SK-N-SH treated with all-trans-retinoic acid at 6 μM for 48 hours (cell line): ENCODE results near the gene KCTD5.

Source experiments
- ATAC-seq: fragments of 200-7000 bp; cut with Tn5 transposase; 3 replicates; pipeline ENCODE4 v1.9.1; 2020; ENCODE audit warnings: mild to moderate bottlenecking, moderate library complexity
- ARNTL ChIP-seq: fragments of 450-650 bp; formaldehyde crosslinking; IDR thresholded peaks from 2 replicates; pipeline ENCODE4 v1.5.0; 2020; ENCODE audit warnings: low read depth, mild to moderate bottlenecking, moderate library complexity, borderline replicate concordance
- BACH2 ChIP-seq: fragments of 250-450 bp; sonication (Bioruptor Pico); IDR thresholded peaks from 2 replicates; pipeline ENCODE4 v1.9.0; 2021; ENCODE audit warnings: mild to moderate bottlenecking, borderline replicate concordance
- CSDC2 ChIP-seq: fragments of 250-450 bp; sonication (Bioruptor Pico); IDR thresholded peaks from 2 replicates; pipeline ENCODE4 v1.5.0; 2020; ENCODE audit warnings: mild to moderate bottlenecking, moderate library complexity
- ESRRG ChIP-seq: fragments of 250-450 bp; sonication (Bioruptor Pico); IDR thresholded peaks from 2 replicates; pipeline ENCODE4 v1.6.1; 2021; ENCODE audit warnings: mild to moderate bottlenecking
- GLIS3 ChIP-seq: fragments of 250-450 bp; sonication (Bioruptor Pico); IDR thresholded peaks from 2 replicates; pipeline ENCODE4 v1.5.0; 2020; ENCODE audit warnings: mild to moderate bottlenecking, moderate library complexity
- ISL1 ChIP-seq: fragments of 250-450 bp; sonication (Bioruptor Pico); IDR thresholded peaks from 2 replicates; pipeline ENCODE4 v2.1.2; 2022; ENCODE audit warnings: mild to moderate bottlenecking, moderate library complexity
- PPARA ChIP-seq: fragments of 250-450 bp; sonication (Bioruptor Pico); IDR thresholded peaks from 2 replicates; pipeline ENCODE4 v1.5.0; 2020; ENCODE audit warnings: mild to moderate bottlenecking, borderline replicate concordance
- RARB ChIP-seq: fragments of 250-450 bp; sonication (Bioruptor Pico); IDR thresholded peaks from 2 replicates; pipeline ENCODE4 v1.8.0; 2021; ENCODE audit warnings: mild to moderate bottlenecking, moderate library complexity
- TCF4 ChIP-seq: fragments of 250-450 bp; sonication (Bioruptor Pico); IDR thresholded peaks from 2 replicates; pipeline ENCODE4 v1.8.0; 2021; ENCODE audit warnings: mild to moderate bottlenecking, moderate library complexity, borderline replicate concordance
- TOX ChIP-seq: fragments of 250-450 bp; sonication (Bioruptor Pico); IDR thresholded peaks from 2 replicates; pipeline ENCODE4 v1.8.0; 2021; ENCODE audit warnings: mild to moderate bottlenecking, moderate library complexity, borderline replicate concordance
- ZC3H10 ChIP-seq: fragments of 250-450 bp; sonication (Bioruptor Pico); IDR thresholded peaks from 2 replicates; pipeline ENCODE4 v1.5.1; 2021; ENCODE audit warnings: mild to moderate bottlenecking, moderate library complexity
- ZFP3 ChIP-seq: fragments of 250-450 bp; sonication (Bioruptor Pico); IDR thresholded peaks from 2 replicates; pipeline ENCODE4 v1.5.0; 2020; ENCODE audit warnings: mild to moderate bottlenecking, moderate library complexity
- ZFP30 ChIP-seq: fragments of 450-650 bp; formaldehyde crosslinking; IDR thresholded peaks from 2 replicates; pipeline ENCODE4 v1.5.0; 2022; ENCODE audit warnings: mild to moderate bottlenecking, moderate library complexity
- ZNF565 ChIP-seq: fragments of 450-650 bp; formaldehyde crosslinking; conservative IDR thresholded peaks from 2 replicates; pipeline ENCODE4 v1.5.0; 2020; ENCODE audit warnings: low read depth, mild to moderate bottlenecking, moderate library complexity
- ZNF70 ChIP-seq: fragments of 450-650 bp; formaldehyde crosslinking; IDR thresholded peaks from 2 replicates; pipeline ENCODE4 v1.5.0; 2020; ENCODE audit warnings: mild to moderate bottlenecking, moderate library complexity
- ZNF8 ChIP-seq: fragments of 450-650 bp; formaldehyde crosslinking; IDR thresholded peaks from 2 replicates; pipeline ENCODE4 v1.5.0; 2020; ENCODE audit warnings: mild to moderate bottlenecking, moderate library complexity
- TF ChIP-seq, protein P1 (sequence below): fragments of 250-450 bp; sonication (Bioruptor Pico); IDR thresholded peaks from 2 replicates; pipeline ENCODE4 v1.5.1; 2020; ENCODE audit warnings: low read depth, mild to moderate bottlenecking, moderate library complexity
- TF ChIP-seq, protein P2 (sequence below): fragments of 250-450 bp; sonication (Bioruptor Pico); IDR thresholded peaks from 2 replicates; pipeline ENCODE4 v1.5.0; 2020; ENCODE audit warnings: mild to moderate bottlenecking, moderate library complexity
- TF ChIP-seq, protein P3 (sequence below): fragments of 250-450 bp; sonication (Bioruptor Pico); IDR thresholded peaks from 2 replicates; pipeline ENCODE4 v1.8.0; 2020; ENCODE audit warnings: mild to moderate bottlenecking, moderate library complexity, borderline replicate concordance
- TF ChIP-seq, protein P4 (sequence below): fragments of 250-450 bp; sonication (Bioruptor Pico); IDR thresholded peaks from 2 replicates; pipeline ENCODE4 v1.8.0; 2021; ENCODE audit warnings: low read depth, mild to moderate bottlenecking, moderate library complexity, borderline replicate concordance

KCTD5 gene

DNA sequence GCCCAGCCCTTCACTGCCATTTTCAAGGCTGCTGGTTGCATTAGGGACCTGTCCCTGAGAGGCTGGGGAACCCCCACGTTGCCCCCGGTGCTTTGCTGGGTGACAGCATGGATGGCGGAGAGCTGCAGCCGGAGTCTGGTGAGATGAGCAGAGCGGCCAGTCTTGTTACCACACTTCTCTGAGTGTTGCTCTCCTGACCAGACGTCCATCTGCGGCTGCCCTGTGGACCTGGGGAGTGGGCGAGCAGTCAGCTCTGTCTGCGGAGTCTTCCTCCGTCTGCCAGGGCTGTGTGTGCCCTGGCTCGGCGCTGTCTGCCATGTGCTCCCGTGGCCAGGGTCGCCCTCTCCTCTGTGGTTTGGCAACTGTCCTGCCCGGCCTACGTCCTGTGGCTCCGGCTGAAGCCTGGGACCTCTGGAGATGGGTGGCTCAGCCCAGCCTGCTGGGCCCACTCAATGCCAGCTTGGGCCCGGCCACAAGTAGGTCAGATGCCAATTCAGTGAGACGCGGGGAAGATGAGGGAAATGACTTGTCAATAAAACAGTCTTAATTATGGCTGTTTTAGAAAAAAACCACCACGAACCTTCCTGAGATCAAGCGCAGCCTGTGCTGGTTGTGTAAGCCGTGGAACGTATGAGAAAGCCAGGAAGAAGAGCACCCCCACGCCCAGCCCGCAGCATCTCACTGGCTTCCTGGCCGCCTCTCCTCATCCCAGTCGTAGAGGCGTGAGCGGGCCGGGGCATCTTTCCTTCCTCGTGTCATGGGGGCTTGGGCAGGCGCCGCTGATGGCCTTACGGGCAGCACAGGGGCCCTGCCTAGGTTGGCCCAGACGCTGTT is 7.9 kb downstream of the KCTD5 start:
- TF ChIP-seq TCF4 (CRISPR knock-in tag), result no peak
- TF ChIP-seq CSDC2 (CRISPR knock-in tag), result no peak
- TF ChIP-seq ZFP3 (CRISPR knock-in tag), result no peak
- TF ChIP-seq, protein P1, sequence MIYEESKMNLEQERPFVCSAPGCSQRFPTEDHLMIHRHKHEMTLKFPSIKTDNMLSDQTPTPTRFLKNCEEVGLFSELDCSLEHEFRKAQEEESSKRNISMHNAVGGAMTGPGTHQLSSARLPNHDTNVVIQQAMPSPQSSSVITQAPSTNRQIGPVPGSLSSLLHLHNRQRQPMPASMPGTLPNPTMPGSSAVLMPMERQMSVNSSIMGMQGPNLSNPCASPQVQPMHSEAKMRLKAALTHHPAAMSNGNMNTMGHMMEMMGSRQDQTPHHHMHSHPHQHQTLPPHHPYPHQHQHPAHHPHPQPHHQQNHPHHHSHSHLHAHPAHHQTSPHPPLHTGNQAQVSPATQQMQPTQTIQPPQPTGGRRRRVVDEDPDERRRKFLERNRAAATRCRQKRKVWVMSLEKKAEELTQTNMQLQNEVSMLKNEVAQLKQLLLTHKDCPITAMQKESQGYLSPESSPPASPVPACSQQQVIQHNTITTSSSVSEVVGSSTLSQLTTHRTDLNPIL (CRISPR knock-in tag), result no peak
- ATAC-seq, result no peak; the same call in 2 of the 3 replicates

DNA sequence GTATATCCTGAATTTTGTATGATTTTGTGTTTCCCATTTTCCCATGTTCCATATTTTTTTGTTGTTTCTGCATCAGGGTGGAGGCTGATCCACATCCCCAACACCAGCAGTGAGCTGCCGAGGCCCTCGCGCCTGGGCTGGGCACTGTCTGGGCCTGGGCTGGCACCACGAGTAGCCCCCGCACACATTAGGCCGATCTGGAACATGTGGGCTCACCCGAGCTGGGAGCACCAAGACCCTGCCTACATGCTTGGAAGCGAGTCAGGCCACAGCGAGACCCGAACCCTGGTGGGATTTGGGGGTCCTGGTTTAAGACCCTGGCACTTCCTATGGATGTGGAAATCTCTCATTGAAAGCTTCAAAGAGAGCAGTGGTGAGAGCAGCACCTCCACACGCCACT is 8.5 kb downstream of the KCTD5 start:
- no peak for ATAC-seq
- TF ChIP-seq ZNF8 (CRISPR knock-in tag) (no peak), TCF4 (CRISPR knock-in tag) (no peak), GLIS3 (no peak), ISL1 (CRISPR knock-in tag) (no peak), ZNF565 (CRISPR knock-in tag) (no peak), BACH2 (CRISPR knock-in tag) (no peak), ZNF70 (CRISPR knock-in tag) (no peak)
- TF ChIP-seq, protein P1 (CRISPR knock-in tag), result no peak
- TF ChIP-seq, protein P2, sequence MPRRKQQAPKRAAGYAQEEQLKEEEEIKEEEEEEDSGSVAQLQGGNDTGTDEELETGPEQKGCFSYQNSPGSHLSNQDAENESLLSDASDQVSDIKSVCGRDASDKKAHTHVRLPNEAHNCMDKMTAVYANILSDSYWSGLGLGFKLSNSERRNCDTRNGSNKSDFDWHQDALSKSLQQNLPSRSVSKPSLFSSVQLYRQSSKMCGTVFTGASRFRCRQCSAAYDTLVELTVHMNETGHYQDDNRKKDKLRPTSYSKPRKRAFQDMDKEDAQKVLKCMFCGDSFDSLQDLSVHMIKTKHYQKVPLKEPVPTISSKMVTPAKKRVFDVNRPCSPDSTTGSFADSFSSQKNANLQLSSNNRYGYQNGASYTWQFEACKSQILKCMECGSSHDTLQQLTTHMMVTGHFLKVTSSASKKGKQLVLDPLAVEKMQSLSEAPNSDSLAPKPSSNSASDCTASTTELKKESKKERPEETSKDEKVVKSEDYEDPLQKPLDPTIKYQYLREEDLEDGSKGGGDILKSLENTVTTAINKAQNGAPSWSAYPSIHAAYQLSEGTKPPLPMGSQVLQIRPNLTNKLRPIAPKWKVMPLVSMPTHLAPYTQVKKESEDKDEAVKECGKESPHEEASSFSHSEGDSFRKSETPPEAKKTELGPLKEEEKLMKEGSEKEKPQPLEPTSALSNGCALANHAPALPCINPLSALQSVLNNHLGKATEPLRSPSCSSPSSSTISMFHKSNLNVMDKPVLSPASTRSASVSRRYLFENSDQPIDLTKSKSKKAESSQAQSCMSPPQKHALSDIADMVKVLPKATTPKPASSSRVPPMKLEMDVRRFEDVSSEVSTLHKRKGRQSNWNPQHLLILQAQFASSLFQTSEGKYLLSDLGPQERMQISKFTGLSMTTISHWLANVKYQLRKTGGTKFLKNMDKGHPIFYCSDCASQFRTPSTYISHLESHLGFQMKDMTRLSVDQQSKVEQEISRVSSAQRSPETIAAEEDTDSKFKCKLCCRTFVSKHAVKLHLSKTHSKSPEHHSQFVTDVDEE (CRISPR knock-in tag), result no peak
- TF ChIP-seq, protein P3, sequence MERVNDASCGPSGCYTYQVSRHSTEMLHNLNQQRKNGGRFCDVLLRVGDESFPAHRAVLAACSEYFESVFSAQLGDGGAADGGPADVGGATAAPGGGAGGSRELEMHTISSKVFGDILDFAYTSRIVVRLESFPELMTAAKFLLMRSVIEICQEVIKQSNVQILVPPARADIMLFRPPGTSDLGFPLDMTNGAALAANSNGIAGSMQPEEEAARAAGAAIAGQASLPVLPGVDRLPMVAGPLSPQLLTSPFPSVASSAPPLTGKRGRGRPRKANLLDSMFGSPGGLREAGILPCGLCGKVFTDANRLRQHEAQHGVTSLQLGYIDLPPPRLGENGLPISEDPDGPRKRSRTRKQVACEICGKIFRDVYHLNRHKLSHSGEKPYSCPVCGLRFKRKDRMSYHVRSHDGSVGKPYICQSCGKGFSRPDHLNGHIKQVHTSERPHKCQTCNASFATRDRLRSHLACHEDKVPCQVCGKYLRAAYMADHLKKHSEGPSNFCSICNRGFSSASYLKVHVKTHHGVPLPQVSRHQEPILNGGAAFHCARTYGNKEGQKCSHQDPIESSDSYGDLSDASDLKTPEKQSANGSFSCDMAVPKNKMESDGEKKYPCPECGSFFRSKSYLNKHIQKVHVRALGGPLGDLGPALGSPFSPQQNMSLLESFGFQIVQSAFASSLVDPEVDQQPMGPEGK (CRISPR knock-in tag), result no peak

DNA sequence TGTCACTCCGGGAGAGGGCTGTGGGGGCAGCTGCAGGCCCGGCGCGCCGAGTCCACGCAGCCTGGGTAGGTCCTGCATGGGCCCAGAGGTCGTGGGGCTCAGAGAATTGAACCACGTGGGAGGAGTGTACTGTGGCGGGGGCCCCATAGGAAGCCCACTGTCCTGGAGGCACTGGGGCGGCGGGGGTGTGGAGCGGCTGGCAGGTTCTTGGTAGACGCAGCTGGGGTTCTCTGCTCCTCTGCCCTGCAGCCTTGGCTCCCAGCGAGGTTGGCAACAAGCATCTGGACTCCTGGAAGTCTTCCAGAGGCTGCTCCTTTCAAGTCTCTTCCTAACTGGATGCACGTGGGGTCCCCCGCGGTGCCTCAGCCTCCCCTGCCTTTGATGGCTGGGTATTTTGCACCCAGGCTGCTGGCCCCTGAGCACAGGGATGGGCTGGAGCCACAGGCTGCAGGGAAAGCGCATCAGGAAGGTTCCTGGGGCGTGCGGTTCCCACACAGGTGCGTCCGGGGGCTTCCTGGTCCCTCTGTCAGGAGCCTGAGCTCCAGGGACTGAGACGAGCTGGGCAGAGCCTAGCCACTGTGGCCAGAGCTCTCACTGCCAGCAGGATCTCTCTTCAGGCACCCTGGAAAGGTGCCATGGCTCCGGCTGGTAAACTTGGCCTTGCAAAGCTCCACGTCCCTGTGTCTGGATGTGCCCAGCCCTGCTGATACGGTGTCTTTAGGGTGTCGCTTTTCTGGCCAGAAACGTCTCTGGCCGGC is 9.3 kb downstream of the KCTD5 start:
- ATAC-seq, result no peak
- TF ChIP-seq, protein P4, sequence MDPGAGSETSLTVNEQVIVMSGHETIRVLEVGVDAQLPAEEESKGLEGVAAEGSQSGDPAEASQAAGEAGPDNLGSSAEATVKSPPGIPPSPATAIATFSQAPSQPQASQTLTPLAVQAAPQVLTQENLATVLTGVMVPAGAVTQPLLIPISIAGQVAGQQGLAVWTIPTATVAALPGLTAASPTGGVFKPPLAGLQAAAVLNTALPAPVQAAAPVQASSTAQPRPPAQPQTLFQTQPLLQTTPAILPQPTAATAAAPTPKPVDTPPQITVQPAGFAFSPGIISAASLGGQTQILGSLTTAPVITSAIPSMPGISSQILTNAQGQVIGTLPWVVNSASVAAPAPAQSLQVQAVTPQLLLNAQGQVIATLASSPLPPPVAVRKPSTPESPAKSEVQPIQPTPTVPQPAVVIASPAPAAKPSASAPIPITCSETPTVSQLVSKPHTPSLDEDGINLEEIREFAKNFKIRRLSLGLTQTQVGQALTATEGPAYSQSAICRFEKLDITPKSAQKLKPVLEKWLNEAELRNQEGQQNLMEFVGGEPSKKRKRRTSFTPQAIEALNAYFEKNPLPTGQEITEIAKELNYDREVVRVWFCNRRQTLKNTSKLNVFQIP (CRISPR knock-in tag), result no peak
- no peak for TF ChIP-seq ZNF565 (CRISPR knock-in tag)
- TF ChIP-seq ESRRG (CRISPR knock-in tag), result no peak
- no peak for TF ChIP-seq GLIS3
- TF ChIP-seq, protein P2 (CRISPR knock-in tag), result no peak
- TF ChIP-seq ZNF70 (CRISPR knock-in tag), result no peak
- TF ChIP-seq, protein P1 (CRISPR knock-in tag), result no peak
- TF ChIP-seq RARB (CRISPR knock-in tag), result no peak
- no peak for TF ChIP-seq ZFP30 (CRISPR knock-in tag)
- TF ChIP-seq ARNTL (CRISPR knock-in tag), result no peak
- no peak for TF ChIP-seq BACH2 (CRISPR knock-in tag)
- no peak for TF ChIP-seq ZFP3 (CRISPR knock-in tag)
- TF ChIP-seq PPARA (CRISPR knock-in tag), result no peak
- no peak for TF ChIP-seq TOX (CRISPR knock-in tag)
- no peak for TF ChIP-seq ZNF8 (CRISPR knock-in tag)
- no peak for TF ChIP-seq ZC3H10 (CRISPR knock-in tag)
